ENCODE data around the gene SP6. TPM values are rescaled to one million over a fixed set of nuclear protein-coding genes. Genes with fewer than 3 reads are reported as not detected.

SP6 gene
- total and polyA plus RNA-seq, 2 of the 8 experiments (the other 6 are each of a cell fraction or from before 2014, with no cell fraction given), result 1.2 to 1.5 TPM

DNA sequence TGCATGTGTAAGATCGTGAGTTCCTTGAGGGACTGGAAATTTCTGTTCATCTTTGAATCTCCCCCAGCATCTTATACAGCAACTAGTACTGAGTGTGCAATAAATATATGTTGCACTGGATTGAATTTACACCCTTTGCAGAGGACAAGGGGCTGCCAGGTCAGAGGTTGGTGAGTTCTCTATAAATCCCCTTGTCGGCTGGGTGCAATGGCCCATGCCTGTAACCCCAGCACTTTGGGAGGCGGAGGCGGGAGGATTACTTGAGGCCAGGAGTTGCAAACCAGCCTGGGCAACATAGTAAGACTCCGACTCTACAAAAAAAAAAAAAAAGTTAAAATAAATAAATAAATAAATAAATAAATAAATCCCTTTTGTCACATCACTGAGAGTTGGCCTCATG lies 9.4 kb upstream of the SP6 start (continued):
- TF ChIP-seq FOSL1 (IDR thresholded peaks at IDR 0.05; ENCODE audit: insufficient read depth, low read depth, low read length) (no peak), TAF7 (optimal IDR thresholded peaks at IDR 0.05; ENCODE audit: borderline replicate concordance, low read depth, low read length) (no peak), BRCA1 (IDR thresholded peaks at IDR 0.05; ENCODE audit: low read depth, low read length) (no peak)

Measured in H1 (cell line).